Testis (tissue), 3 donors: Measurements from ENCODE around the gene C11orf24. TPM values are rescaled to one million over a fixed set of nuclear protein-coding genes. Genes with fewer than 3 reads are reported as not detected.

ENCODE experiments used
- DNase-seq: peaks from one replicate; pipeline ENCODE4 v3.0.0-alpha.2; 2019
- H3K27ac ChIP-seq, 2 donors: fragments of 200-600 bp; sonication (generic); one replicate each; pipeline ENCODE4 v1.5.1; 2019
- H3K27me3 ChIP-seq: fragments of 200-600 bp; sonication (generic); one replicate; pipeline ENCODE4 v1.5.1; 2019
- H3K36me3 ChIP-seq: fragments of 200-600 bp; sonication (generic); one replicate; pipeline ENCODE4 v1.5.1; 2017; ENCODE audit warnings: low read depth; ENCODE audit errors: missing control alignments
- H3K4me1 ChIP-seq: fragments of 200-600 bp; sonication (generic); one replicate; pipeline ENCODE4 v1.5.1; 2019
- H3K4me3 ChIP-seq, 2 donors: fragments of 200-600 bp; sonication (generic); one replicate each; pipeline ENCODE4 v1.5.1; 2017 to 2019
- H3K9me3 ChIP-seq: fragments of 200-600 bp; sonication (generic); one replicate; pipeline ENCODE4 v1.5.1; 2017
- CTCF ChIP-seq, 3 experiments: fragments of 450-650 bp in 2 of 3; fragments of 200-600 bp in 1 of 3; sonication (generic) in 1 of 3; IDR thresholded peaks; one replicate each; pipeline ENCODE4 v1.5.1; 2016 to 2019; ENCODE audit warnings: antibody characterized with exemption in 3 of 3, mild to moderate bottlenecking in 2 of 3, moderate library complexity in 1 of 3
- POLR2A ChIP-seq: fragments of 450-650 bp; IDR thresholded peaks from one replicate; pipeline ENCODE4 v1.6.1; 2017; ENCODE audit warnings: antibody characterized with exemption, mild to moderate bottlenecking, moderate library complexity
- WGBS, 2 donors: methylation state at CpG; one replicate each; pipeline ENCODE4 v1.1.5; 2018; 5-methylcytosine and 5-hydroxymethylcytosine counted together
- intact Hi-C: fragments of 100-400 bp; cut with DNase I; formaldehyde crosslinking; loops from one replicate; pipeline ENCODE4 v1.15.1; 2023; ENCODE audit warnings: low total_unique reads
- polyA plus RNA-seq: library from polyadenylated mRNA; stranded (reverse); fragments of 350-450 nt; fragmentation: Illumina TruSeq; extraction: RNeasy Lipid Tissue Mini Kit (QIAGEN cat#74804); gene quantifications from one replicate; pipeline ENCODE4 v1.2.3, GENCODE V29; 2014; ENCODE audit warnings: low read depth, low replicate concordance; ENCODE audit not compliant: insufficient read depth
- total RNA-seq, 2 donors: library from RNA; depleted of rRNA; stranded (reverse); fragments of >200 nt; gene quantifications; one replicate each; pipeline ENCODE4 v1.2.3, GENCODE V29; 2016

The C11orf24 gene
- total and polyA plus RNA-seq, 3 donors from 2014 or later: 29.6 to 87.7 (median 65.7) TPM

DNA sequence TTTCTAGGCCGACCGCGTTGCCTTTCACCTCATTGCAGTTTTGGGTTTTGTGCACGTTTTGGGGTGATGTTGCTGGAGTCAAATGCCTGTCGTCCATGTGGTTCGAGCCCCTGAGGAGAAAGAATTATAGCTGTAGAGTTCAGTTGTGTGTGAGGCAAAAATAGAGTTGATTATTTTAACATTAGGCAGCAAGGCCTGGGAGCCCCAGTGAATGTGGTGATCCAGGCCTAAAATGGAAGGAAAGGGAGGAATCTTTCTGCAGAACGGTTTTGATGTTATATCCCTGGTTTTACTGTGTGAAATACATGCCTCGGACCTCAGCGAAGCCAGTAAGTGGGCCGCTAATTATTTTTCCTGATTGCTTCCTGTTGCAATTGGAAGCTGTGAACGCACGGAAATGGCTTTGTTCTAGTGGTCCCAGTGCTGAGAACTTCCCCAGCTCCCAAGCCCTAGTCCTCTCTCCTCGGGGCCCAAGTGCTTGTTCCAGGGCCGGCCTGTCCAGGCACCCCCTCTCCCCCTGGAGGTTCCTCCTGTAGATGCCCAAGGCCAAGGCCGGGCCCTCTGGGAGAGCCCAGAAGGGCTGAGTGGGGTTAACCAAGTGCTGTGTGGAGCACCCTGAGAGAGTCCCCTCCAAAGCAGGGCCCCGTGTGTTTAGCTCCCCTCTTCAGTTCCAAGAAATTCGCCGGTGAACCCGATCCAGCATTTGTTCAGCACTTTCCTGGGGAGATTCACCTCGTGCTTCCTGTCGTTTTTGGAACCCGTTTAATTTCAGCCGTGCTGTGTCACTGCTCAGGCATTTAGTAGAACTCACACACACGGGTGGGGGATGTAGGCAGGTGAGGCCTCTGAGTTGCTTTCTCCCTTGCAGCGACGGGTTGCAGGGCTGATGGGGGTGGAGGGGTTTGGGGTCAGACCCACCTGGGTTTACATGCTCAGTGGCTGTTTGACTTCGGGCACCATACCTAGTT, 42.7 kb upstream of the C11orf24 start:
- H3K9me3 ChIP-seq: no peaks in the 10 kb centered on the region
- H3K4me3 ChIP-seq: no peak overlapping the region
- WGBS, 2 donors: 21 to 31% methylated on average over 26 to 27 of the region's 27 CpGs
- TF ChIP-seq CTCF (IDR thresholded peaks at IDR 0.05) (no peak), POLR2A (no peak)
- peak overlapping the region in 1 of 2 donors; percentile 53 for H3K27ac ChIP-seq
- no peaks in the 10 kb centered on the region for H3K36me3 ChIP-seq
- intact Hi-C loops: loop anchor here (10.0 kb wide), 1 partner anchor 60 kb away; no protein-coding TSS in a partner anchor
- H3K27me3 ChIP-seq: no peaks in the 10 kb centered on the region
- DNase-seq: no peak
- peaks cover 11% of the 10 kb centered on the region for H3K4me1 ChIP-seq

DNA sequence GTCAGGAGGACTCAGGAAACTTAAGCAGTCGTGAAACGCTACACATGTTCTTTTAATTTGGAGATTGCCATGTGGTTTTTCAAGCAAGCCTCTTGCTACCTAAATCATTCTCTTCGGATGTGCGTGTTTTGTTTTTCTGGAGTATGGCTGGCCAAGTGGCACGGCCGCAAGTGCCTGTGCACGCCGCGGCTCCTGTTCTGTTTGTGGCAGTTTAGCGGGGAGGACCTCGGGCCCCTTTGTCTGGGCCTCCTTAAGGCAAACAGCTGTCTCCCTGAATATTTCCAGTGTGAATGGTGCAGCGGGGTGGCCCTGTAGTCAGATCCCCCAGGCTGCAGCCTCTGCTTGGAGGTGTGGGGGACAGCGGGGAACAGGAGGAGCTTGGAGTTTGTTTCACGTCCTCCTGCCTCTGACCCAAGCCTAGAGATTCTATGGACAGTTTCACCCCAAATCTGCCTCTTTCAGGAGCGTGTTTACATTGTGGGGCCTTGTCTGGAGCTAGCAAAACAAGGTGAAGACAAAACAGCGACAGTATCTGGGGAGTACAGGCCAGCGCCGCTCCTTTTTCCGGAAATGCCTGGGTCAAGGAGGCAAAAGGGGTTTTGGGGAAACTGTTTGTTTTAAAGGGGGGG, 41.9 kb upstream of the C11orf24 start:
- Histone ChIP-seq H3K27me3 (no peaks in the 10 kb centered on the region), H3K4me3 (peak overlapping the region; percentile 54 to 68), H3K27ac (peak overlapping the region in 1 of 2 donors; percentile 53), H3K36me3 (no peaks in the 10 kb centered on the region), H3K4me1 (peaks cover 11% of the 10 kb centered on the region), H3K9me3 (no peaks in the 10 kb centered on the region)
- TF ChIP-seq CTCF (IDR thresholded peaks at IDR 0.05) (no peak), POLR2A (no peak)
- 22 to 23% methylated on average over 19 of the region's 19 CpGs for WGBS, 2 donors
- DNase-seq: no peak
- intact Hi-C loops: loop anchor here (10.0 kb wide), 1 partner anchor 61 kb away; no protein-coding TSS in a partner anchor

DNA sequence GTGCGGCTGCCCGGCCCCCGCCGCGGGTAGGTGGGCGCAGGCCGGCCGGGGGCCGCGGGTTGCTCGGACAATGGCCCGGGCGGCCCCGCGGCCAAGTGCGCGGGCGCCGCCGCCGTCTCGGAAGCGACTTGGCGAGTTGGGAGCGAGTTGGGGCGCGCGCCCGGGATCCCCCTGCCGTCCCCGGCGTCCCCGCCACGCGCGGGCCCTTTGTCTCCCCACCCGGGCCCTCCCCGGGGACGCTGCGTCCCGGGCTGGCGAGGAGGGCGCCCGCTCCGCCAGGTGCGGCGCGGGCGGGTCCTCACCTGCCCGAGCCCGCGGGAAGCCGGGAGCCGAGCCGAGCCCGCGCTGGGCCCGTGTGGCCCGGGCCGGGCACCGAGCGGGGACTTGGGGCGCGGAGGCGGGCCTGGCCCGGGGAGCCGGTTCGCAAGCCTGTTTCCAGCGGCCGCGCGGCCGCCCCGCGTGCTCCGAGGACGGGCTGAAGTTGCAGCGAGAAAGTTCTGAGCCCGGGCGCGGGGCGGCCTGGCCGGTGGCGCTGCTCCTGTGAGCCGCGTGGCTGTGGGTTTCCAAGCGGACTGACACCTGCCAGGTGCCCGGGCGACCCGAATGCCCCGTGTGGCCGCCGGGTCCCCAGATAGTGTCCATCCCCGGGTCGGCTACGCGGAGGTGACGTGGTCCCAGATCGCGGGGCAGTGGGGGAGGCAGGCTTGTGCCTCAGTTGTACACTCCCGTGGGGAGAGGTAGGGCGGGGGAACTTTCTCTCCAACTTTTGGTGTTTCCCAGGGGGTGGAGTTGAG, 41.2 kb upstream of the C11orf24 start:
- DNase-seq: no peak
- peaks cover 11% of the 10 kb centered on the region for H3K4me1 ChIP-seq
- peak overlapping the region; percentile 54 to 68 for H3K4me3 ChIP-seq
- no peaks in the 10 kb centered on the region for H3K36me3 ChIP-seq
- intact Hi-C loops: loop anchor here (10.0 kb wide), 1 partner anchor 62 kb away; no protein-coding TSS in a partner anchor
- H3K9me3 ChIP-seq: no peaks in the 10 kb centered on the region
- no peaks in the 10 kb centered on the region for H3K27me3 ChIP-seq
- H3K27ac ChIP-seq: peak overlapping the region in 1 of 2 donors; percentile 53
- whole genome bisulfite sequencing, 2 donors: 1 to 24% methylated on average over 5 to 51 of the region's 102 CpGs
- TF ChIP-seq POLR2A (no peak), CTCF (IDR thresholded peaks at IDR 0.05) (no peak)

GRCh38 chr11:68312117-68312779, 40.5 kb upstream of the C11orf24 start, which contains the start of gene LRP5:
LRP5 (plus strand) TSS chr11:68312591; CDS start chr11:68312715, 124 bp downstream.
- 3 to 29% methylated on average over 8 to 73 of the region's 85 CpGs for WGBS, 2 donors
- intact Hi-C loops: loop anchor here (10.0 kb wide), 1 partner anchor 63 kb away; no protein-coding TSS in a partner anchor
- H3K4me1 ChIP-seq: peaks cover 11% of the 10 kb centered on the region
- peak within 1 kb of the TSS in 1 of 2 donors; percentile 53 for H3K27ac ChIP-seq
- DNase-seq: no peak
- no peaks in the 10 kb centered on the region for H3K9me3 ChIP-seq
- H3K36me3 ChIP-seq: no peaks in the 10 kb centered on the region
- H3K4me3 ChIP-seq: peak within 1 kb of the TSS; percentile 54 to 68
- no peaks in the 10 kb centered on the region for H3K27me3 ChIP-seq
- TF ChIP-seq CTCF (IDR thresholded peaks at IDR 0.05) (no peak), POLR2A (no peak)
